NCI-H748 (cell line): ENCODE results near the gene LYRM7.
"Not testable (repeated sequence)": the region's sequence is repeated elsewhere in the genome, so short reads cannot be mapped to it uniquely, and the experiment has no call there.

ENCODE experiments used
- DNase-seq: peaks from one replicate; lab custom pipeline; 2025; ENCODE audit not compliant: unreplicated experiment; lab: John Stamatoyannopoulos, UW

LYRM7 gene

DNA sequence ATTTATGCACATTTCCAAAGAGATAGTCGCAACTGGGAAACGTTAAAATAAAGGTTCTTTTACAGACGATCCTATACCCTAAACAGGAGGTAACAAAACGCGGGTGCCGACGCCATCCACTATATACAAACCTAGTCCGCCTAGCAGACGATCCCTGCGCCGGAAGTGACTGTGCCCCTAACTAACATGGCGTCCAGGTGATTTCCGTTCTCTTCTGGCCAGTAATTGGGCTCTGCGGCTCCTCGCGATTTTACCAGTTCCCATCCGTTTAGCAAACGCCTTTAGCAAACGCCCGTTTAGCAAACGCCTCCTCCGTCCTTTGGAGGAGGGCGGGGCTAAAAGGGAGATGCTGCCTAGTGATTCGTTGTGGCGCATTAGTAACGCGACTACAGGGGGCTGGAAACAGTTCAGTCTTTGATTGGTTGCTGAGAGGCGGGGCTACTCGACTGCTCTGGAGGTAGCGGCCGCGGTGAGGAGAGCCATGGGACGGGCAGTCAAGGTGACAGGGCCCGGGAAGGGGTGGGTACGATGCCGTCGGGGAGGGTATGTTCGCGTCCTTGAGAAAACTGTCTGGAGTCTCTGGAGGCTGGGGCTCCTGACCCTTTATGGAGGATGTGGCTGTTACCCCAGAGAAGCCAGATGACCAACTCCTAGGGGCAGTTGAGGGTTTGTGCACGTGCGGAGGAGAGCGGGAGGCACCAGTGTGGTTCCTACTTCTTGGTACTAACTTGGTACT lies at the start of gene LYRM7:
Gene LYRM7 (plus strand): TSS at position 405 of the 736 bp plus-strand sequence. CDS start 77 bp downstream, at position 482.
- DNase-seq: peak; percentile 100

DNA sequence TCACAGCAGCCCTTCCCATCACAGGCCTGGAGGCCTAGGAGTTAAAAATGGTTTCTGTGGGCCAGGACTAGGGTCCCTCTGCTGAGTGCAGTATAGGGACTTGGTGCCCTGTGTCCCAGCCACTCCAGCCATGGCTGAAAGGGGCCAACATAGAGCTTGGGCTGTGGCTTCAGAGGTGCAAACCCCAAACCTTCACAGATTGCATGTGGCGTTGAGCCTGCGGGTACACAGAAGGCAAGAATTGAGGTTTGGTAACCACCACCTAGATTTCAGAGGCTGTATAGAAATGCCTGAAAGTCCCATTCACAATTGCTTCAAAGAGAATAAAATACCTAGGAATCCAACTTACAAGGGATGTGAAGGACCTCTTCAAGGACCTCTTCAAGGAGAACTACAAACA lies 43.5 kb upstream of the LYRM7 start:
- DNase-seq: not testable (repeated sequence)

DNA sequence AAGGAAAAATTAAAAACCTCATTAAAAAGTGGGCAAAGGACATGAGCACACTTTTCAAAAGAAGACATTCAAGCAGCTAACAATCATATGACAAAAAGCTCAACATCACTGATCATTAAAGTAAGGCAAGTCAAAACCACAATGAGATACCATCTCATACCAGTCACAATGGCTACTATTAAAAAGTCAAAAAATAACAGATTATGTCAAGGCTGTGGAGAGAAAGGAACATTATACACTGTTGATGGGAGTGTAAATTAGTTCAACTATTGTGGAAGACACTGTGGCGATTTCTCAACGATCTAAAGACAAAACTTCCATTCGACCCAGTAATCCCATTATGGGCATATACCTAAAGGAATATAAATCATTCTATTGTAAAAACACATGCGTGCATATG lies 41.4 kb upstream of the LYRM7 start:
- no peak for DNase-seq

DNA sequence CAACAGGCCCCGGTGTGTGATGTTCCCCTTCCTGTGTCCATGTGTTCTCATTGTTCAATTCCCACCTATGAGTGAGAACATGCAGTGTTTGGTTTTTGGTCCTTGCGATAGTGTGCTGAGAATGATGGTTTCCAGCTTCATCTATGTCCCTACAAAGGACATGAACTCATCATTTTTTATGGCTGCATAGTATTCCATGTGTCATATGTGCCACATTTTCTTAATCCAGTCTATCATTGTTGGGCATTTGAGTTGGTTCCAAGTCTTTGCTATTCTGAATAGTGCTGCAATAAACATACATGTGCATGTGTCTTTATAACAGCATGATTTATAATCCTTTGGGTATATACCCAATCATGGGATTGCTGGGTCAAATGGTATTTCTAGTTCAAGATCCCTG lies 37.7 kb upstream of the LYRM7 start:
- not testable (repeated sequence) for DNase-seq

DNA sequence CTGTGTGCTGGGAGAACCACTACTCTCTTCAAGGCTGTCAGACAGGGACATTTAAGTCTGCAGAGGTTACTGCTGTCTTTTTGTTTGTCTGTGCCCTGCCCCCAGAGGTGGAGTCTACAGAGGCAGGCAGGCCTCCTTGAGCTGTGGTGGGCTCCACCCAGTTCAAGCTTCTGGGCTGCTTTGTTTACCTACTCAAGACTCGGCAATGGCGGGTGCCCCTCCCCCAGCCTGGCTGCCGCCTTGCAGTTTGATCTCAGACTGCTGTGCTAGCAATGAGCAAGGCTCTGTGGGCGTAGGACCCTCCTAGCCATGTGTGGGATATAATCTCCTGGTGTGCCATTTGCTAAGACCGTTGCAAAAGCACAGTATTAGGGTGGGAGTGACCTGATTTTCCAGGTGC lies 32.3 kb upstream of the LYRM7 start:
- DNase-seq: not testable (repeated sequence)

DNA sequence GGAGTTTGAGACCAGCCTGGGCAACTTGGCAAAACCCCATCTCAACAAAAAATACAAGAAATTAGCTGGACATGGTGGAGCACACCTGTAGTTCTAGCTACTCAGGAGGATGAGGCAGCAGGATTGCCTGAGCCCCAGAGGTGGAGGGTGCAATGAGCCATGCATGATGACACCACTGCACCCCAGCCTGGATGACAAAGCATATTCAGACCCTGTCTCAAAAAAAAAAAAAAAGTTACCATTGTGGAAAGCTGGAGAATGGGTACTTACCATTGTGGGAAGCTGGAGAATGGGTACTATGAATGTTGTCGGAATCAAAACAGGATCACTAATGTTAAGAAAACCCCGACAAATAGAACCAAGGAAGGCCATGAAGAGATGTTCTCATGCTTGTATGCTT lies 31.4 kb upstream of the LYRM7 start:
- no peak for DNase-seq

DNA sequence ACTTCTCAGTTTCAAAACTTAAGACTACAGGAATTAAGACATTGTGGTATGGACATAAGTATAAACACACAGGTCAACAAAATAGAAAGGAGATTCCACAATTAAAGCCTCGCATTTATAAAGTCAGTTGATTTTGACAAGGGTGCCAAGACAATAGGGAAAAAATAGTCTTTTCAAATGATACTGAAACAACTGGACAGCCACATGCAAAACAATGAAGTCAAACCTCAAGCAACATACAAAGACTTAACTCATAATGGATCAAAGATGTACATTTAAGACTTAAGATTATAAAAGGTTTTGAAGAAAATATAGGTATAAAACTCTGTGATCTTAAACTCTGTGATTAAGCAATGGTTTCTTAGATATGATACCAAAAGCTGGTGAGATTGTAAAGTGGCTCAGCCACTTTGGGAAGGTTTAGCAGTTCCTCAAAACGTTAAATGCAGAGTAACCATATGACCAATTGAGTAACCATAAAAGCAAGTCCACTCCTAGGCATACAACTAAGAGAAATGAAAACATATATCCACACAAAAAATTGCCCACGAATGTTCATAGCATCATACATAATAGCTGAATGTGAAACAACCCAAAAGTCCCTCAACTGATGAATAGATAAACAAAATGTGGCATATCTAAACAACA lies 27.6 kb upstream of the LYRM7 start:
- DNase-seq: no peak

DNA sequence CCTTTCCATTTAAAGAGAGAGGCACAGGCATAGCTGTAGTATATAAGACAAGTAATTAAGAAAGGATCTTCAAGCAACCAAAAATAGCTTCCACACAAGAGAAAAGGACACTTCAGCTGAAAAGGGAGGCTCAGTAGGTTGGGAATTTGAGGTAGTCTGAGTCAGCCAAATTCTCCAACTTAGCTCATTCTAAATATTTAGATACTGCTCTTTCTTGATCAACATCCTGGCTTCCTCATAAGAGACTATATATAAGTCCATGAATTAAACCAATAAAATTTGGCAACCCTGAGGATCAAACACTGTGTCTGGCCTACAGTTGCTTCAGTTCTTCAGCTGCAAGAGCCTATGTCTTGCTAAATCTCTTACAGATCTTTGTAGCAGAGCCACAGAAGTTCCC lies 23.5 kb upstream of the LYRM7 start:
- no peak for DNase-seq

DNA sequence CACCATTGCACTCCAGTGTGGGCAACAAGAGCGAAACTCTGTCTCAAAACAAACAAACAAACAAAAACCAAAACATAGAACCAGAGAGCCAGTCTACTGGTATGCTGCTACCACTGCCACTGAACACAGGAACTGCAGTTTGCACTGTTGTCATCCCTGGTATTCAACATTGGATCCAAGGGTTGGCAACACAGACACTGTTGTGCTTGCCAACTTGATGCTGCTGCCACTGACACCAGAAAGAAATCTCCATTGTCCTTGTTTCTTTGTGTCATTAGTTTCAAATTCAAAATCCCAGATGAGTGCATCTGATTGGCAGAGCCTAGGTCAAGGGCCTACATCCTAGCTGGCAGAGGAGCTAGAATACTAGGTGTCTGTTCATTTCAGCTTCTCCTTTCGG lies 21.9 kb upstream of the LYRM7 start:
- DNase-seq: no peak

DNA sequence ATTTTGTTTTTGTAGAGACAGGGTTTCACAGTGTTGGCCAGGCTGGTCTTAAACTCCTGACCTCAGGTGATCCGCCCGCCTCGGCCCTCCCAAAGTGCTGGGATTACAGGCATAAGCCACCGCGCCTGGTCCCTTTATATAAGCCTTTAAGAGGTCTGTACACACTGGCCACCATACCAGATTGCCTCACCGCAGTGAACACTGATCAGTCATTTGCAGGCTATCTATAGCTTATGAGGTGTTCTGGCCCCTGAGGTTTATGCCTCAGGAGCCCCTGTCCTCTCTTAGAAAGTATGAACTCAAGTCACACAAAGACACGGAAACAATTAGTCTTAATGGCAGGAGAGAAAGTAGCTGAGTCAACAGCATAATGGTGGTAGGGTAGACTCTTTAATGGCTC lies 20.3 kb upstream of the LYRM7 start:
- DNase-seq: no peak

DNA sequence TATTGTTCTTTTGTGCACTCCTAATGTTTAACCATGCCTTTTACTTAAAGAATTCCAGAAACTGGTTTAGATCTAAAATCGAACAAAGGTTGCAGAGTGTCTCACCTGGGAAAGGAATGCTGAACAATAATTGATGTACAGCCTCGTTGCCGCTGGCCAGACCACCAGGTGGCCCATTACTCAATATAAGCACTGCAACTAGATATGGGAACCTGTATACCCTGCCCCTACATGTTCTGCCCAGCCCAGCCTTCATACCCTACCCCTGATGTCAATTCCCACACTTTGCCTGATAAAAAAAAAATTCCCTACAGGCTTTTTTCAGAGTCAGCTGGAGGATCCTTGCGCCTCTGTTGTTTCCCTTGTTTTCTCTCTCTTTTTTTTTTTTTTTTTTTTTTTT lies 19.5 kb upstream of the LYRM7 start:
- DNase-seq: no peak

DNA sequence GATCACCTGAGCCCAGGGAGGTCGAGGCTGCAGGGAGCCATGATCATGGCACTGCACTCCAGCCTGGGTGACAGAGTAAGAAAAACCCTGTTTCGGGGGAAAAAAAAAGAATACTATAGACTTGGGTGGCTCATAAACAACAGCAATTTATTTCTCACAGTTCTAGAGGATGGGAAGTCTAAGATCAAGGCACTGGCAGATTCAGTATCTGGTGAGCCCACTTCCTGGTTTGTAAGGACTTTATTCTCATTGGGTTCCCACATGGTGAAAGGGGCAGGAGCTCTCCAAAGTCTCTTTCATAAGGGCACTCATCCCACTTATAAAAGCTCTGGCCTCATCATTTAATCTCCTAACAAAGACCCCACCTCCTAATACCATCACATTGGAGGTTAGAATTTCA lies 14.4 kb upstream of the LYRM7 start:
- no peak for DNase-seq

DNA sequence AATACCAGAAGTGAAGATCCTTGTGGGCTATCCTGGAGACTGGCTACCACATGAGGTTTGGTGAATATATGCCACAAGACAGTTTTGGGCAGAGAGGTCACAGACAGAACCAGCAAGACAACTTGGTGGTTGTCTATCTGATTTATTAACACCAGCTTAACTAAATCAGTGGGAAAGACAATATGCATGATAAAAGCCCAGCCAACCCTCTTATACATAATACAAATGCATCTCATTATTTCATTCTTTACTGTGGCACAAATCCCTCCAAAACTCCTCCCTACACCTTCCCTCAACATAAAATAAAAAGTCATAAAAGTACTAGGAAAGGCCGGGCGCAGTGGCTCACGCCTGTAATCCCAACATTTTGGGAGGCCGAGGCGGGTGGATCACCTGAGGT lies 13.8 kb upstream of the LYRM7 start:
- no peak for DNase-seq

DNA sequence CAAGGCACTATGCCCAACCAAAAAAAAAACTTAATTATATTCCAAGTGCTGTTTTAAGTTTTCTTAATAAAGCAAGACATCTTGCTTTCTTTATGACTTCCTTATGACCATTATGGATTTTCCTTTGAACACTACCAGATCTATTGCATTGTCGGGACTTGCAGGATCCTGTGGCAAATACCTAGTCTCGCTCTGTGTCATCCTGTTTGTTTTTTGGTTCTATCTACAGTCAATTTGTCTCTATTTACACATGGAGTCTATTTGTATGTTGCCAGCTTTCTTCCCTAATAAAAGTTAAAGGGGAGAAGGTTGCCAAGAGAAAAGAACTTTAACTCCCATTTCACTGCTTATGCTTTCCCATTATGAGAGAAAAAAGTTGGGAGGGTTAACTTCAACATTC lies 10.6 kb upstream of the LYRM7 start:
- no peak for DNase-seq

DNA sequence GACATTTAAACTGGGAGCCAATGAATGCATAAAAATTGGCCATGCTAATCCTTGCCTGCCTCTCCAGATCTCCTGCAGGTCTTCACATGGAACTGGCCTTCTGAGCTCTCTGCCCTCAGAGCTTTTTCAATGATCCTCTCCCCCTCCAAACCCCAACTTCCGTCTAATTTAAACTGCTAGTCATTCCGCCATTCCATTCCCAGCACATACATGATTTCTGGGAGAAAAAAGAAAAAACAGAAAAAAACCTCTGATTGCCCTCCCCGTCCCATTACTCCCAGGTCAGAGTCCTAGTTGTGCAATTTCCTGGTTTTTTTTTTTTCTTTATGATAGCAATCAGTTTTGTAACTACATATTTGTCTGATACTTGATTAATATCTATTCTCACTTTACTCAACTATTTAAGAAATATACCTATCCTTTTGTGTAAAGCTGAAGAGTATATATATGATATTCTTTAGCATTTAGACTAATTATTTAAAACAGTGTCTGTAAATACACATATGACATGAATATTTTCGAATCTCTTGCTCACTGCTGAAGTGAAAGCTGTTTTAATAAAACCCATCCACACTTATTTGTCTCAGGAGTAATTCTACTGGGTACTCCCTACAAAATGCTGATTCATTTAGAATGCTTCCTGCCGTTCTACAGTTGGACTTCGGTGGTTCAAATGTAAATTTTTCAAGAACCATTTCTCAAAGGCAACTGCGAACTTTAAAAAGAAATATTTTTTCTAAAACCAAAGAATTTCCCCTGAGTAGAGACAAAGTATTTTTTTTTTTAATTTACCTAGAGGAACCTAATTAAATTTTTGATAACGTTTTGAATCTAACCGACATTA lies 7.2 kb upstream of the LYRM7 start:
- DNase-seq: peak; percentile 6

DNA sequence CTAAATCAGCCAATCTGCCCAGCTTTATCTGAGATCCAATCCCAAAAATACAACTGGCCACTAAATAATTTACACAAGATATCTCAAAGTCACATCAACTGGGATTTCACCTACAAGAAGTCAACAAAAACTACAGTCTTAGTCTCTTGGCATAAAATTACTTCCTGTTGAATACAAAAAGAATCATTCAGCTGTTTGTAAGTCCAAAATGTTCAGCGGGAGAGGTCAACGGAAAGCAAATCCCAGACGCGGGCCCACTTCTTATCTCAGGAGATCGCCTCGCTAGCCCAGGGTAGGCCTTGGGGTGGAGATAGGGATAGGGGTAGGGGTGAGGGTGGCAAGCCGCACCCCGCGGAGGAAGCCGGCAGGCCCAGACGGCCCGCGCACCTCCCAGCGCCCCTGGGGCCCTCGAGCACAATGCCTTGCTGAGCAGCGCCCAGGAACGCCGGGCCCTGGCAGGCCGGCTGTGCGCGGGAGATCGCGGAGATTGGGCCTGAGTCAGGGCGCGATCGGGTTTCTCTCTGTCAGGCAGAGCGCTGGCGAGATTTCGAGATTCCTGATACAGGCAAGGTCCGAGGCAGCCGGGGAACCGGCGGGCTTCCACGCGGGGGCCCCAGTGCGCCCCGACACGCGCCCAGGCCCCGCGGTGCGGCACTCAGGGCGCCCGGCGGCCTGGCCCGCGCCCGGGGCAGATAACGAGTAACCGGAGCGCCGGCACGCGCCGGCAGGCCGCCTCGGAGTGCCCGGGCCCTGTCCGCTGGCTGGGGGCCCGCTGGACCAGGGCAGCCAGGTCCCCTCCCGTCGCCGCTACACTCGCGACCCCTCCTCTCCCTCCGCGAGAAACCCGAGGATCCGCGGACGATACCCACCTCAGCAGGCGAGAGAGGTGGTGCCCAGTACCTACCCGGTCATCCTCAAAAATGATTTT lies 6.3 kb upstream of the LYRM7 start:
- DNase-seq: peak; percentile 75

DNA sequence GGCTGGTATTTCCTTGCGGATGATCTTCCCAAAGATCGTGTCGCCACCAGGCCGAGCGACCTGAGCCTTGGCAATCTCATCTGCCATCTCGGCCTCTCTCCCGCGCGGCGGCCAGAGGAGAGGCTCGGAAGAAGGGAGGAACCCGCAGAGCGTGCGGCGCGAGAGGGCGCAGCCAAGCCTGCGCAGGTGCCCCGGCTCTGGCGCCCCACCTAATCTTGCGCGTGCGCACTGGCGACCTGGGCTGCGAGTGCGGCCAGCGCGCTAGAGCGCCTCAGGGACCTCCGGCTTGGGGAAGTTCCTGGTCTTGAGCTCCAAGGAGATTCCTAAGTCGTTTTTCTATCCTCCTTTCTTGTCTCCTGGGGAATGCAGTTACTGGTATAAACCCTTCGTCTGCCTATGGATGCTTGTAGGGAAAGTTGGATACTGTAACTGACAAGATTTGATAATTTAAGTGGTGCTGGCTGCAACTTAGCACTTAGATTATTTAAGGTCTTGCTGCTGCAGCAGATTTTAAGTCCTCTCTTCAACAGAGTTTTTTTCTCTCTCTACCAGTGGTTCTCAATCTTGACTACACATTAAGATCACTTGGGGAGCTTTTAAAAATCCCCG lies 5.5 kb upstream of the LYRM7 start, which contains the start of gene HINT1:
Gene HINT1 (minus strand): TSS at position 138 of the 609 bp plus-strand sequence. CDS start 51 bp downstream, at position 87.
- DNase-seq: peak; percentile 95

DNA sequence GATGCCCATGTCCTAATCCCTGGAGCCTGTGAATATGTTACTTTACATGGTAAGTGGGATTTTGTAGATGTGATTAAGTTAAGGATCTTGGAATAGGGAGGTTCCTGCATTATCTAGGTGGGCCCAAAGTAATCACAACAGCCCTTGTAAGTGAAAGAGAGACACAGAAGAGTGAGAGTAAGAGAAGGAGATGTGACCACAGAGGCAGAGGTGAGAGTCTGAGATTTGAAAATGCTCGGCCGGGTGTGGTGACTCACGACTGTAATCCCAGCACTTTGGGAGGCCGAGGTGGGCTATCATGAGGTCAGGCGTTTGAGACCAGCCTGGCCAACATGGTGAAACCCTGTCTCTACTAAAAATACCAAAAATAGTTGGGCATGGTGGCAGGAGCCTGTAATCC lies 3.1 kb upstream of the LYRM7 start:
- DNase-seq: no peak

DNA sequence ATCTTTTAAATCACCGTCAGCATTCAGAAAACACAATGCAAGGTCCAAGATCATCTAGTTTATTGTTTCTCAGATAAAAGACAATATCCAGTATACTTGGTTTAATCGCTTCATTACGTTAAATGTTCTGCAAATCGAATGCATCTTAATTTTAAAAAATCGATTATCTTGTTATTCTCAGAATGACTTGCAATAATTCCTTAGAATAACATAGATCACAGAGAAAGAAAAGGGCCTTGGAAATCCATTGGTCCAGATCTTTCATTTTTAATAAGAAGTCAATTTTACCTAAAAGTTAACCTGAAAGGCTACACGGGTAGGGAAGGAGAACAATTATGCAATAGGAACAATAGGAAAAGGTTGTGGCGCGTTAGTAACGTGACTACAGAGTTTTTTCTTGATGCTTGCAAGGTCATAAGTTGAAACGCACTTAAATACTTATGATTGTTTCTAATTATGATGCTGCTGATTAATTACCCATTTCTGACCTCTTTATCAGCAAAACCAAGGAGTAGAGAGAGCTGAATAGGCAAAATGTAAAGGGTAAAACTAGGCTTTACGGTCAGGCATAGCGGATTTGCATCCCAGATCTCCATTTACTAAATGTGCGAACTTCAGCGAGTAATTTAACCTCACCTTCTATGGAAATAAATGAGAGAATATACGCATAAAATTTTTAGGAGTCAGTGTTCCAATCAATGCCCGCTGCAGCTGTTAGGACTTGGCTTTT lies 769 bp upstream of the LYRM7 start:
- DNase-seq: peak; percentile 34
